Lower lobe of right lung (tissue), 2 donors: ENCODE data around the gene GMFB. TPM values are rescaled to one million over a fixed set of nuclear protein-coding genes. Genes with fewer than 3 reads are reported as not detected.

Experiments used
- ATAC-seq, 2 donors: fragments of 200-7000 bp; cut with Tn5 transposase; one replicate each; pipeline ENCODE4 v1.9.1; 2020 to 2022; ENCODE audit warnings: mild to moderate bottlenecking in 2 of 2, moderate library complexity in 2 of 2
- DNase-seq: peaks from one replicate; pipeline ENCODE4 v3.0.0-alpha.2; 2020
- H3K27ac ChIP-seq: fragments of 200-600 bp; one replicate; pipeline ENCODE4 v1.8.0; 2022
- H3K27me3 ChIP-seq: fragments of 200-600 bp; one replicate; pipeline ENCODE4 v1.8.0; 2022; ENCODE audit warnings: low read depth
- H3K36me3 ChIP-seq: fragments of 200-600 bp; one replicate; pipeline ENCODE4 v1.8.0; 2022; ENCODE audit warnings: mild to moderate bottlenecking
- H3K4me1 ChIP-seq: fragments of 200-600 bp; one replicate; pipeline ENCODE4 v1.8.0; 2022
- H3K4me3 ChIP-seq: fragments of 200-600 bp; one replicate; pipeline ENCODE4 v1.8.0; 2022; ENCODE audit warnings: mild to moderate bottlenecking
- H3K9me3 ChIP-seq: fragments of 200-600 bp; one replicate; pipeline ENCODE4 v1.8.0; 2022
- intact Hi-C: fragments of 100-400 bp; cut with DNase I; formaldehyde crosslinking; loops from one replicate; pipeline ENCODE4 v1.11.0; 2022
- total RNA-seq: library from RNA; stranded (reverse); fragmentation: NEBNext Ultra II Directional; extraction: Animal tissue kit (Norgen Biotek cat#: 25700); gene quantifications from one replicate; pipeline ENCODE4 v1.2.1, GENCODE V29; 2021
- TF ChIP-seq, protein P1 (sequence below): fragments of 200-600 bp; IDR thresholded peaks from one replicate; pipeline ENCODE4 v1.8.0; 2022; ENCODE audit warnings: antibody characterized with exemption, mild to moderate bottlenecking
- donor health status: DM: no; HTN: yes; CAD: no; lungs with severe emphysema.

GMFB gene
- total RNA-seq, 1 donor from 2014 or later: 41.4 TPM

DNA sequence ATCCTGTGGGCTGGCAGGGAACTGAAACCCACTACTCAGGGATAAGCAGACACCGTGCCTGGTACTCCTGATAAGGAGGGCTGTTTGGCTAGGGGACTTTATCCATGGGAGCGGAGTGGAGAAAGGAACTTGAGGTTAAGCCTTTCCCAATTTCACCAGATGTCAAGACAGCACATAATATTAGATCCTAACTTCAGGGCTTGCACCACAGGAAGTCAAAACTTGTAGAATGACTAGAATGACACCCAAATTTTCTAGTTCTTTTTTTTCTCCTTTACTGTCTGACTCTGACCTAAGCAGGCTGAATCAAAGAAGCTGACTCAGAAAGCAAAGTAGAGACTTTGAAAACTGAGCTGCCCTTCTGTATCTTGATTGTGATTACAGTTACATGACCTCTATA is 13.8 kb upstream of the GMFB start:
- no peak overlapping the region for H3K4me3 ChIP-seq
- no peak overlapping the region for H3K27ac ChIP-seq
- no peaks in the 10 kb centered on the region for H3K9me3 ChIP-seq
- intact Hi-C loops: no loop called here
- DNase-seq (no peak), ATAC-seq (peak; percentile 42 to 56)
- no peaks in the 10 kb centered on the region for H3K36me3 ChIP-seq
- peaks cover 4% of the 10 kb centered on the region for H3K4me1 ChIP-seq
- no peaks in the 10 kb centered on the region for H3K27me3 ChIP-seq
- TF ChIP-seq, protein P1, sequence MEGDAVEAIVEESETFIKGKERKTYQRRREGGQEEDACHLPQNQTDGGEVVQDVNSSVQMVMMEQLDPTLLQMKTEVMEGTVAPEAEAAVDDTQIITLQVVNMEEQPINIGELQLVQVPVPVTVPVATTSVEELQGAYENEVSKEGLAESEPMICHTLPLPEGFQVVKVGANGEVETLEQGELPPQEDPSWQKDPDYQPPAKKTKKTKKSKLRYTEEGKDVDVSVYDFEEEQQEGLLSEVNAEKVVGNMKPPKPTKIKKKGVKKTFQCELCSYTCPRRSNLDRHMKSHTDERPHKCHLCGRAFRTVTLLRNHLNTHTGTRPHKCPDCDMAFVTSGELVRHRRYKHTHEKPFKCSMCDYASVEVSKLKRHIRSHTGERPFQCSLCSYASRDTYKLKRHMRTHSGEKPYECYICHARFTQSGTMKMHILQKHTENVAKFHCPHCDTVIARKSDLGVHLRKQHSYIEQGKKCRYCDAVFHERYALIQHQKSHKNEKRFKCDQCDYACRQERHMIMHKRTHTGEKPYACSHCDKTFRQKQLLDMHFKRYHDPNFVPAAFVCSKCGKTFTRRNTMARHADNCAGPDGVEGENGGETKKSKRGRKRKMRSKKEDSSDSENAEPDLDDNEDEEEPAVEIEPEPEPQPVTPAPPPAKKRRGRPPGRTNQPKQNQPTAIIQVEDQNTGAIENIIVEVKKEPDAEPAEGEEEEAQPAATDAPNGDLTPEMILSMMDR: no peak

DNA sequence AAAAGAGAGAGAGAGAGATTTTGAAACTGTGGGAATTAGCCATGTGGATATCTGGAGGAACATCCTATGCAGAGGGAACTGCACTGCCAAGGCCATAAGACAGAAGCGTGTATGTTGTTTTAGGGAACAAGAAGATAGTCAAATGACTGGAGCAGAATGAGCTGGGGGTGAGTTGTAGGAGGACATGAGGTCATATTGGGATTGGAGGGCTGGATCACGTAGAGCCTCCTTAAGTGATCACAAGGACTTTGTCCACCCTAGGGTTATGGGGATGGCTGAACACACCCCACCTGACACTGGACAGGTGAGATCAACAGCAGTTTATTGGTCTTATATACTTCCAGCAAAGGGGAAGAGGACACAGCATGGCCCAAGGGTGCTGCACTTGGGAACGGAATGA is 12.7 kb upstream of the GMFB start:
- intact Hi-C loops: no loop called here

DNA sequence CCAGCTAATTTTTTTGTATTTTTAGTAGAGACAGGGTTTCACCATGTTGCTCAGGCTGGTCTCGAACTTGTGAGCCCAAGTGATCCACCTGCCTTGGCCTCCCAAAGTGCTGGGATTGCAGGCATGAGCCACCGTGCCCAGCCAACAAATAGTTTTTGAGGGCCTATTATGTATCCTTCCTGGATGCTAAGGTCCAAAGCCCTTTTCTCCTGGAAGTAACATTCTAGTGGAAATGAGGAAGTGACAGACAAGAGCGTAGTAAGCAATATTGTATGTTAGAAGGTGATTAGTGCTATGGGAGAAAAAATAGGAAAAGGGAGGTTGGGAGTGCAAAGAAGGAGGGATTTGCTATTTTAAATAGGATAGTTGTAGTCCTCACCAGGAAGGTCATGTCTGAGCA is 12.0 kb upstream of the GMFB start:
- H3K36me3 ChIP-seq: no peaks in the 10 kb centered on the region
- H3K4me3 ChIP-seq: no peak overlapping the region
- TF ChIP-seq, protein P1: no peak

More for the DNA sequence above, 12.7 kb upstream of the GMFB start:
- Histone ChIP-seq H3K36me3 (no peaks in the 10 kb centered on the region), H3K4me1 (peaks cover 4% of the 10 kb centered on the region), H3K4me3 (no peak overlapping the region), H3K9me3 (no peaks in the 10 kb centered on the region), H3K27ac (no peak overlapping the region), H3K27me3 (no peaks in the 10 kb centered on the region)
- ATAC-seq: peak; percentile 26 to 48
- TF ChIP-seq, protein P1: no peak
- DNase-seq: no peak

DNA sequence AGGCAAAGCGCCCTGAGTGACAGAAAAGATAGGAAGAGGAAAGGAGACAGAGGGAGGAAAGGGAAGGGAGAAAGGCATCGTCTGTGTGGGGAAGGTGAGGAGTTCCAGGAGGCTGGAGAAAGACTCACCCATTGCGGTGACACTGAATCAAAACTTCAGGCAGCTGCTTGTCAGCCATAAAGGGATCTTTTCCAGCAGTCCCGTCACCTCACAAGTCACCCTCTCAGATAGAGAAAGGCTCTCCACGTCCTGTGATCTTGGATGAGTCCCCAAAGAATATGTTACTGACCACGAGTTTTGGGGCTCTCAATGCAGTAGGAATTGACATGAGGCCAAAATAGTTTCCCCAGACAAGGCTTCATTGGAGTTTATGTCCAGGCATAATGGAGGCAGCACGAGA is 9.8 kb upstream of the GMFB start:
- no peak for DNase-seq
- no peaks in the 10 kb centered on the region for H3K9me3 ChIP-seq
- H3K4me3 ChIP-seq: no peak overlapping the region
- TF ChIP-seq, protein P1: no peak
- ATAC-seq: no peak
- H3K4me1 ChIP-seq: peaks cover 4% of the 10 kb centered on the region
- no peaks in the 10 kb centered on the region for H3K36me3 ChIP-seq
- H3K27ac ChIP-seq: no peak overlapping the region
- intact Hi-C loops: no loop called here
- H3K27me3 ChIP-seq: no peaks in the 10 kb centered on the region

More for the DNA sequence above, 12.0 kb upstream of the GMFB start:
- no peaks in the 10 kb centered on the region for H3K9me3 ChIP-seq
- ATAC-seq (no peak), DNase-seq (no peak)
- H3K4me1 ChIP-seq: peaks cover 4% of the 10 kb centered on the region
- no peaks in the 10 kb centered on the region for H3K27me3 ChIP-seq
- H3K27ac ChIP-seq: no peak overlapping the region
- intact Hi-C loops: no loop called here

DNA sequence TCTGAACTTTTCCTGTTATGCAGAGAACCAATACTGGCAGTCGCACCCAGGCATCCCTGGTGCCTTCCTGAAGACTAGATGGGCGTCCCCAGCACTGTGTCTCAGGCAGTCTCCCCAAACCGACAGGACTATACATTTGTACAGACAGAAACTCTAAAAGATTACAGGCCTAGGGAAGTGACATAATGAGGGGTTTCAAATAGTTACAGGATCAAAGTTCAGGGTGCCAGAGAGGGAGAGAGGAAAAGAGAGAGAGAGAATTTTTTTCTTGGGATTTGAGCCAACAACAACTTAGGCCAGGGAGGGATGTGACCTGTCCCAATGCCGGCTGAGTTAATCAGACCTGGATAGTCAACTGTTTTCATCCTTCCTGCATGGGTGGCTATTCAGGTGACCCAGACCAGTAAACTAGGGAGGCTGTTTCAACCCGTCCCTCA is 9.3 kb upstream of the GMFB start:
- intact Hi-C loops: no loop called here
- ATAC-seq: no peak
- H3K27me3 ChIP-seq: no peaks in the 10 kb centered on the region
- TF ChIP-seq, protein P1: no peak
- DNase-seq: no peak
- no peaks in the 10 kb centered on the region for H3K9me3 ChIP-seq
- no peak overlapping the region for H3K4me3 ChIP-seq
- H3K36me3 ChIP-seq: no peaks in the 10 kb centered on the region
- peaks cover under 1% of the 10 kb centered on the region for H3K4me1 ChIP-seq
- H3K27ac ChIP-seq: no peak overlapping the region

DNA sequence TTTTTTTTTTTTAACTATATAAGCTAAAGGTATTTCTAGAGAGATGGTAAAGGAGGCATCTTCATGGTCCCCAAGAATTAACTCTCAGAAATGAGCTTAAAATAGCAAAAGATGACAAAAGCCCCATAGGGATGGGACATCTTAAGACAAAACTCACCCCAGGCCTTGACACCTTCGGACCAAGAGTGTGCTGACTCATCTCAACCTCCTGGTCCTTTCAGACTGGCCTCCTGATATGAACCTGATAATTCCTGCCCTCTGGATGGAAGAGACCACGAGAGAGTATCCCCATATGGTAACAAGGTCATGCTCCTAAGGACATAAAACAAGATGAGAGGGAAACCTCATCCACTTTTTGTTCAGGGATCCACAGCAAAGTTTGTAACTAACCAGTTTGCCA is 8.4 kb upstream of the GMFB start:
- ATAC-seq: no peak
- no peaks in the 10 kb centered on the region for H3K27me3 ChIP-seq
- no peak overlapping the region for H3K27ac ChIP-seq
- no peaks in the 10 kb centered on the region for H3K9me3 ChIP-seq
- H3K4me1 ChIP-seq: no peaks in the 10 kb centered on the region
- TF ChIP-seq, protein P1: no peak
- no peak overlapping the region for H3K4me3 ChIP-seq
- intact Hi-C loops: no loop called here
- no peak for DNase-seq
- no peaks in the 10 kb centered on the region for H3K36me3 ChIP-seq
